ENCODE measurements around the gene MRPL28.
"Not testable (repeated sequence)": the region's sequence is repeated elsewhere in the genome, so short reads cannot be mapped to it uniquely, and the experiment has no call there.

Gene MRPL28

DNA sequence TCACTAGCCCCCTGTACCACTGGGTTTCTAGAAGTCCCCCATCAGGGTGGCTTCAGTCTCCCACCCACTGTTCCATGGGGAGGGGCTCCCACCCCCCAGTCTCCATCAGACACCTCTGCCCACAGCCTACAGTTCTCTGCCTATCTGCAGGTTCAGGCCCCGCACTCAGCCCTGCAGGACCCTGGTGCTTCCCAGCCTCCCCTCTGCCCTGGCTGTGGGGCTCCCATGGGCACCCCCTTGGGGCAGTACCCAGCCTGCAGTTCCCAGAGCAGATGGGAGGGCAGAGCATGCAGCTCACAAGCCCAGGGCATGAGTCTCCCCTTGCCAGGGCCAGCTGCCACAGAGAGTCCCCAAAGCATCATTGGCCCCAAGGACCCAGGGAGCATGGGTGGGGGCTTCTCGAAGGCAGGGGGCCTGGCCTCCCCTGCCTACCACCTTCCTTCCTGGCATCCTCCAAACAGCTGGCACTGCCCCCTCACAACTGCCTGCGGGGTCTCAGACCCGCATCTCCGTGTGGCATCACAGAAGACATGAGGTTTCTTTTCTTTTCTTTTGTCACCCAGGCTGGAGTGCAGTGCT, 2.8 kb upstream of the MRPL28 start:
- DNase-seq, result no peak

DNA sequence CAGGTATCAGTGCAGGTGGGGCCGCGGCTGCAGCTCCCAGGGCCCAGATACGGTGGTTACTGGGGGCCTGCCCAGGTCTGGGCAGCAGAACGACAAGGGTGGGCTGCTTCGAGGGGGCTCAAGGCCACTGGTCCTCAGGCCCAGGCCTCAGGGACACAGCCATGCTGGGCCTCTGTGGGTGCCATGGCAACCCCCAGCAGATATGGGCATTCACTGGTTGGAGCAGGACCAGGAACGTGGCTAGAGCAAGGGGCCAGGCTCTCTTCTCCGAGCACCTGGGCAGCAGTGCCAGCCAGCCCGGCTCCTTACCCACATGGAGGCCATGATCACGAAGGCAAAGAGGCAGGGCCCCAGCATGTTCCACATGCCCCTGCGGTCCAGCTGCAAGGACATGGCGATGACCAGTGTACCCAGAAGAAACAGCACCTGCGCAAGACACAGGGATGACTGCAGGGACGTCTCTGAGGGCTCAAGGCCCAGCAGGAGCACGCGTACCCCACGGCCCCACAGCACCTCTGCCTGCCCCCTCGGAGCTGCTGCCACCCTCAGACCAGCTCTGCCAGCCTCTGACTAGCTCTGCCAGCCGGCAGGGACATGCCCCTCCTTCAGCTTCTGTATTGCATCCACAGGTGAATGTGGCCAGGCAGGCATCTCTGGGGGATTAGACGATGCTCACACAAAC, 2.1 kb upstream of the MRPL28 start:
- no peak for DNase-seq

GRCh38 chr16:371515-372301, 1.4 kb upstream of the MRPL28 start:
- DNase-seq, result peak; percentile 83 to 93

GRCh38 chr16:370979-371514, 709 bp upstream of the MRPL28 start:
- no peak for DNase-seq

- no peak for DNase-seq
Observed at GRCh38 chr16:369866-370436, 387 bp downstream of the MRPL28 start.

- DNase-seq, result no peak
Observed at GRCh38 chr16:369275-369865, 968 bp downstream of the MRPL28 start.

GRCh38 chr16:368388-369158, 1.8 kb downstream of the MRPL28 start:
- DNase-seq, result no peak

DNA sequence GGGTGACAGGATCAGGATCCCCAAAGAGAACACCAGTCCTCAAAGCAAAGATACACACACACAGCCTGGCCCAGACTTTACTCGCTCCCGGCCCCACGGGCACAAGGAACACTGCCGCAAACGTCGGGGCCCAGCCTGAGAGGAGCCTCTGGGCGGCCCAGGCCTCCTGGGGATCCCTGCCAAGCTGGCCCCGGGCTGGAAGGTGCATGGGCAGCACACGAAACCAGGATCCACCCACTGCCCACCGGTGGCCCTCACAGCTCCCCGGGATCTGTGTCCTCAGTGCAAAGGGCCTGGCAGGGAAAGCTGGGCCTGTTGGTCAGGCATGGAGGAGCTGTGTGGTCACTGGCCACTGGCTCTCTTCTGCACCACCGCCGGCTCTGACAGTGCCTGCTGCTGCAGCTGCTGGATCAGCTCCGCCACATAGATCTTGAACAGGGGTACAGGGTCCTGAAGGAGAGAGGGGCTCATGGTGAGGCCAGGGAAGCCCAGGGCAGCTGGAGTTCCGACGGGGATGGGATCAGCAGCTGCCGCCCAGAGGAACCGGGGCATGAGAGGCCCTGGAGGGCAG, 2.9 kb downstream of the MRPL28 start:
- no peak for DNase-seq

- DNase-seq, result no peak
Observed at GRCh38 chr16:366476-366875, 3.9 kb downstream of the MRPL28 start.

DNA sequence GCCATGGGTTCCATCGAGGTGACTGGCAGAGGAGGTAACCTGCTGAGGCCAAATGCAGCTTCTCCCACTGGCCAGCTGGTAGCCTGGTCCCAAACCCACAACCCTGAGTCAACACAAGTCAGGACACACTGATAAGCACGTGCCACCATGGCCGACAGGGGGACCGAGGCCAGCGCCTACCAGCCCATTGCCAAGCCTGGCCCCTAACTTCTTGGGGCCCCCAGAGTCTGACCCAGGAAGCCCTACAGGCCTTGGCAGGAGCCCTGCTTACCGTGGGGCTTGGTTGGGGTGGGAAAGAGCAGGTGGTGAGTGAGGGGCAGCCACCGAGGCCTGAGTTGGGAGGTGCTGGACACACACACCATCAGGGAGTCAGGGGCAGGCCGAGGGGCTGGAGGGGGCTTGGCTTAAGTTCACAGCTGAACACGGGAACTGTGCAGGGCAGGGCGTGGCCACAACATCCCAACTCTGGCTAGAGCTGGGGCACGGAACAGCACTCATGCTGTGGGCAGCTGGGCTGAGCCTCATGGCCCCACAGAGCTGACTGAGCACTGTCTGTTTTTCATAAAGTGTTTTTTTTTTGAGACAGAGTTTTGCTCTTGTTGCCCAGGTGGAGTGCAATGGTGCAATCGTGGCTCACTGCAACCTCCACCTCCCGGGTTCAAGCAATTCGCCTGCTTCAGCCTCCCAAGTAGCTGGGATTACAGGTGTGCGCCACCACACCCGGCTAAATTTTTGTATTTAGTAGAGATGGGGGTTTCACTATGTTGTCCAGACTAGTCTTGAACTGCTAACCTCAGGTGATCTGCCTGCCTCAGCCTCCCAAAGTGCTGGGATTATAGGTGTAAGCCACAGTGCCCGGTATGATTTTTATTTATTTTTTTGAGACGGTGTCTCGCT, 5.5 kb downstream of the MRPL28 start:
- no peak for DNase-seq

GRCh38 chr16:363766-364490, 6.4 kb downstream of the MRPL28 start:
- no peak for DNase-seq

DNA sequence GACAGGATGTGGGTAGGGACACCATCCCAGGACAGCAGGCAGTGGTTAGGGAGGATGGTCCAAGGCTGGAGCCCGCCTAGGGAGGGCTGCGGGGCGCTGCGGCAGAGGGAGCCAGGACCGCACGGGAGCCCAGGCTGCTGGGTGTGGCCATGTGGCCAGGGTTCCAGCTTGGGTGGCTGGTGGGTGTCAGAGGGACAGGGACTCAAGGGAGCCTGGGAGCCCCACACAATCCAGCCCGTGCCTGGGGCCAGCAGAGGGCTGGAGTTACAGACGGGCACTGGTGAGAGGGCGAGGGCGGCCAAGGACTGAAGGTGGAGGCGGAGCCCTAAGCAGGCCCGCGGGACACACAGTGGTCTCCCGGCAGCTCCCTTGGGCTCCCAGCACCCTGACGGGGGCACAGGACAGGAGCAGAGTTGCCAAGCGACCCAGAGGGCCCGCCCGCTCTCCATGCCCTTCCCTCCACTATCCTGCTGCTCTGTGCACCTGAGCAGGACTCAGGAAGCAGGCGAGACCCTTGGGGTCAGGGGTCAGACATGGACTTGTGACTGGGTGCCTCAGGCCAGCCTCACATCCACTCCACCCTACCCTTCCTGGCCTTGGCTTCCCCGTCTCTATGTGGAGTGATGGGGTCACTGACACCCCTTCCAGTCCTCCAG, 7.1 kb downstream of the MRPL28 start:
- no peak for DNase-seq

- not testable (repeated sequence) for DNase-seq
Observed at GRCh38 chr16:362702-362999, 7.7 kb downstream of the MRPL28 start.

DNA sequence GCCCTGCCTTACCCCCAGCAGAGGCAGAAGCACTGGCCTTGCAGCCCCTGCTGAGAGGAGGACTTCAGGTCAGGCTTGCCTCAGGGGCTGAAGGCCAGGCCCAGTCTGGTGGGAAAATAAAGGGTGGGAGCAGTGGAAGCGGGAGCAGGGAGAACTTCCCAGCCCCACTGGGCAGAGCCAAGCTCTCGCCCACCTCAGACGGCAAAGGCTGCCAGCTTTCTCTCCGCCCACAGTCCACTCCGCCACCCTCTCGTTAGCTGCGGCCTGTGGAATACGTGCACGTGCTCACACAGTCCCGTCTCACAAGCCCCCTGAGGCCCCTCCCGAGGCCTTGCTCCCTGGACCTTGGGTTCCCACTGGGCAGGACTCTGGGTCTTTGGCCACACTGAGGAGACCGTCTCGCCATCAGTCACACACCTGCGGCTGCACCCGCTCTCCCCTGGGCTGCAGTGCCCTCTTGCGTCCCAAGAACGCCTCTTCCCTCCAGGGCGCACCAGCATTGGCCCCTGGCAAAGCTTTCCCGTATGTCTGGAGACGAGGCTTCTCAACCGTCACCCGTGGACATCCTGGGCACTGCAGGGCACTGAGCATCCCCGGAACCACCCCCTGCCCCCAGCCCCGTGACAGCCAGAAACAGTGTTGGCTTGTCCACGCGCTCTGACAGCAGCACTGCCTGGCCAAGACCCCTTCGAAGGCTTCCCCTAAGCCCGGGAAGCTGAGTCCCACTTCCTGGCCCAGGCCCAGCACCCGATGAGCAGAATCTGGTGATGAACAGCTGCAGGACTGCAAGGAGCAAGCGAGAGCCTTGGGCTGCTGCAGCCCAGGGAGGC, 8.3 kb downstream of the MRPL28 start:
- peak; percentile 74 to 76 for DNase-seq

GRCh38 chr16:361341-361871, 8.9 kb downstream of the MRPL28 start:
- no peak for DNase-seq

DNA sequence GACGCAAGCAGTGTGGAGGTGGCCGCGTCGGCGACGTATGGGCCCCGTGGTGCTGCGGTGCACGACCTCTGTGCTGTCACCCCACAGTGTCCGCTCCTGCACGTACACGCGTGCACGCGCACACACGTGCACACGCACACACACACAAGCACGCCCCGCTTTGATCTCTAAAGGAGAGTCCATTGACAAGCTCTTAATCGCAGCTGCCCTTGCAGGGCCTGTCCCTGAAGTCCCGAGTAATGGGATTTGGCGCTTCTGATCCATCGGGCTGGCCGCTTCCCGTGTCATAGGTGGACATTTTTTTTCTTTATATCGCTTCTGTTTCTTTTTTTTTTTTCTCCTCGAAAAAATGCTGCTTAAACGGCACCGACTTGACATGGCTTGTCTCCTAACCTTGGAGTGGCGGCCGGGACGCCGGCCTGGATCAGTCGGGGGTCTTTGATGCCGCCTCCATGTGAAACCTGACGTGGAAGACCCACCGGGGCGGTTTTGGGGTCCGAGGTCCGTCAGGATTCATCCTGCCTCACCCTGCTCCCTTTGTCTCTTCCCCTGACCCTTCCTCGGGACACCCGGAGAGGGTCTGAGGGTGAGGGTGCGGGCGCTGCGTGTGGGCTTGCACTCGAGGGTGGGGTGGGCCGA, 9.5 kb downstream of the MRPL28 start:
- DNase-seq, result no peak

- no peak for DNase-seq
Observed at GRCh38 chr16:359871-360697, 10.3 kb downstream of the MRPL28 start.
